Activated CD8-positive, alpha-beta T cell treated with anti-CD3 and anti-CD28 coated beads for 36 hours (primary cell): ENCODE data around the gene MBD3L3. TPM values are rescaled to one million over a fixed set of nuclear protein-coding genes. Genes with fewer than 3 reads are reported as not detected.
"Not testable (repeated sequence)": the region's sequence is repeated elsewhere in the genome, so short reads cannot be mapped to it uniquely, and the experiment has no call there.

Experiments
- ATAC-seq: fragments of 200-7000 bp; cut with Tn5 transposase; one replicate; pipeline ENCODE4 v1.10.0; 2021; ENCODE audit warnings: mild to moderate bottlenecking, moderate library complexity
- CTCF ChIA-PET: fragments of 350-600 bp; sonication (Branson Sonifier 250); formaldehyde crosslinking; loops from one replicate; lab custom pipeline; 2021; ENCODE audit warnings: antibody characterized with exemption; lab: Charles Lee
- POLR2A ChIA-PET: fragments of 350-600 bp; sonication (Branson Sonifier 250); formaldehyde crosslinking; loops from one replicate; lab custom pipeline; 2021; ENCODE audit warnings: antibody characterized with exemption; lab: Charles Lee
- DNase-seq: peaks from one replicate; pipeline ENCODE4 v3.0.0-alpha.2; 2020
- H3K27ac Mint-ChIP-seq: one replicate; pipeline ENCODE4 v1.8.0; 2021; ENCODE audit warnings: mild to moderate bottlenecking, mixed read lengths
- H3K27me3 Mint-ChIP-seq: one replicate; pipeline ENCODE4 v1.8.0; 2021; ENCODE audit warnings: mixed read lengths
- H3K36me3 Mint-ChIP-seq: one replicate; pipeline ENCODE4 v1.8.0; 2021; ENCODE audit warnings: low read depth, mixed read lengths
- H3K4me1 Mint-ChIP-seq: one replicate; pipeline ENCODE4 v1.8.0; 2021; ENCODE audit warnings: low read depth, mixed read lengths
- H3K4me3 Mint-ChIP-seq: one replicate; pipeline ENCODE4 v1.8.0; 2021; ENCODE audit warnings: mild to moderate bottlenecking, moderate library complexity, mixed read lengths
- H3K9me3 Mint-ChIP-seq: one replicate; pipeline ENCODE4 v1.8.0; 2021; ENCODE audit warnings: mixed read lengths
- intact Hi-C: fragments of 100-400 bp; cut with micrococcal nuclease; formaldehyde crosslinking; loops from one replicate; pipeline ENCODE4 v1.10.0; 2022
- total RNA-seq, 2 experiments: library from RNA; stranded (reverse); gene quantifications; one replicate each; pipeline ENCODE4 v1.2.3, GENCODE V29; 2021
- TF ChIP-seq, protein P1 (sequence below): fragments of 200-600 bp; IDR thresholded peaks from one replicate; pipeline ENCODE4 v1.8.0; 2022; ENCODE audit warnings: antibody characterized with exemption, mild to moderate bottlenecking

Gene MBD3L3
- total RNA-seq, 2 experiments from 2014 or later = not detected

DNA sequence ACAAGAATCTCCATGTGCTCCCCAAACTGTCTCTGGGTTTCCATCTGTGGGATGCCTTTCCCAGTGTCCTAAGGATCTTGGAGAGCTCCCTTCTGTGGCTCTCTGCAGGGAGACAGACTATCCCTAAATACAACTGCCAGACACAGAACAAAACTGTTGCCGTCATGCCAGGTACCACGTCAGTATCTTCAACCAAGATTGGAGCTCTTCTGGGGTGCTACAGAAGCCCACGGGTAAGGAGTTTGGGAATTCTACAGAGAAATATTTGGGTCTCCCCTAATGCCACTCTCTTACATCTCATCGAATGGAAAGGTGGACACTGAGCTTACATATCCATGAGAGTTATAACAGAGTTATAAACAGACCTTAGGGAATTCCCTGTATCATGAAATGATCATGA lies 4.9 kb upstream of the MBD3L3 start:
- peak; percentile 52 for ATAC-seq

DNA sequence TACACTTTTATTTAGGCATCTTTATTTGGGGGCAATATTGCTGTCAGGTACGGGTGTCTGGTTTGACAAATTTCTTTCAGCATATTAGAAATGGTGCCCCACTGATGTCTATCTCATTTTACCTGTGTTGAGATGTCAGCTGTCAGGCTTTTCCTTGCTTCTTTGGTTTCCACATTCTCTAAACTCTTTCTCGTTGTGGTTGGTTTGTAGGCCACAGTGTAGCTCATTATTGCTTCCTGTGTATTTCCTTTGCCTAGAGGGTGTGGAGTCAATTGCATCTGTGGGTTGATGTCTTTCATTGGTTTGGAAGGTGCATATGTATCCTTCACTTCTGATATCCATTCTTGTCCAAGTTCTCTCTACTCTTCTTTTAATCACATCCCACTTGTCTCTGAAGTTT lies 1.5 kb upstream of the MBD3L3 start:
- H3K4me3 Mint-ChIP-seq, POLR2A ChIA-PET, CTCF ChIA-PET, H3K4me1 Mint-ChIP-seq, intact Hi-C loops, ATAC-seq, DNase-seq, H3K27me3 Mint-ChIP-seq, H3K27ac Mint-ChIP-seq, H3K36me3 Mint-ChIP-seq, H3K9me3 Mint-ChIP-seq: not testable (repeated sequence)

More for the DNA sequence above, 4.9 kb upstream of the MBD3L3 start:
- POLR2A ChIA-PET = no interaction called here
- CTCF ChIA-PET = interaction anchor here (0.8 kb wide), 1 partner anchor 275 kb away, joined by 3 read pairs; no protein-coding TSS in a partner anchor
- intact Hi-C loops = no loop called here
- peak; percentile 25 for DNase-seq
- no peaks in the 10 kb centered on the region for H3K36me3 Mint-ChIP-seq
- H3K27ac Mint-ChIP-seq = no peak overlapping the region
- H3K4me3 Mint-ChIP-seq = no peak overlapping the region
- no peaks in the 10 kb centered on the region for H3K9me3 Mint-ChIP-seq
- no peaks in the 10 kb centered on the region for H3K27me3 Mint-ChIP-seq
- H3K4me1 Mint-ChIP-seq = no peaks in the 10 kb centered on the region
- TF ChIP-seq, protein P1, sequence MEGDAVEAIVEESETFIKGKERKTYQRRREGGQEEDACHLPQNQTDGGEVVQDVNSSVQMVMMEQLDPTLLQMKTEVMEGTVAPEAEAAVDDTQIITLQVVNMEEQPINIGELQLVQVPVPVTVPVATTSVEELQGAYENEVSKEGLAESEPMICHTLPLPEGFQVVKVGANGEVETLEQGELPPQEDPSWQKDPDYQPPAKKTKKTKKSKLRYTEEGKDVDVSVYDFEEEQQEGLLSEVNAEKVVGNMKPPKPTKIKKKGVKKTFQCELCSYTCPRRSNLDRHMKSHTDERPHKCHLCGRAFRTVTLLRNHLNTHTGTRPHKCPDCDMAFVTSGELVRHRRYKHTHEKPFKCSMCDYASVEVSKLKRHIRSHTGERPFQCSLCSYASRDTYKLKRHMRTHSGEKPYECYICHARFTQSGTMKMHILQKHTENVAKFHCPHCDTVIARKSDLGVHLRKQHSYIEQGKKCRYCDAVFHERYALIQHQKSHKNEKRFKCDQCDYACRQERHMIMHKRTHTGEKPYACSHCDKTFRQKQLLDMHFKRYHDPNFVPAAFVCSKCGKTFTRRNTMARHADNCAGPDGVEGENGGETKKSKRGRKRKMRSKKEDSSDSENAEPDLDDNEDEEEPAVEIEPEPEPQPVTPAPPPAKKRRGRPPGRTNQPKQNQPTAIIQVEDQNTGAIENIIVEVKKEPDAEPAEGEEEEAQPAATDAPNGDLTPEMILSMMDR = no peak

DNA sequence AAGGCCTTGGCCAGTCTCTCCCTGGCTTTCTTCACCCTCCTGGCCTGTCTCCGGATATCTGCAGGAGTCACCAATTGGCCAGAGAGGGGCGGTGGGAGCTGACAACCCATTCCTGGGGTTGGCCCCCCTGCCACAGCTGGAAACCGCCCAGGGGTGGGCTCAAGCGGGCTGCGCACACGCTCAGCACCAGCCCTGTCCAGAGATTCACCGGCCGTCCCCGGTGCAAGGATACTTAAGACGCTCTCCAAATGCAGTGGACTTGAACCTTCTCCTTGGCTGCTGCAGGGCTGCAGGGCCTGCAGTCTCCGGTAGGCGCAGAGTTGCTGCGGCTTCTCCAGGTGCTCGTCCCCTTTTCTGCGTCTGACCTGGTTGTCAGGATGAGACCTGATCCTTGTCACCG lies 2.1 kb downstream of the MBD3L3 start:
- POLR2A ChIA-PET, H3K27me3 Mint-ChIP-seq, ATAC-seq, H3K4me3 Mint-ChIP-seq, CTCF ChIA-PET, H3K27ac Mint-ChIP-seq, H3K36me3 Mint-ChIP-seq, H3K9me3 Mint-ChIP-seq, H3K4me1 Mint-ChIP-seq, intact Hi-C loops, DNase-seq: not testable (repeated sequence)

DNA sequence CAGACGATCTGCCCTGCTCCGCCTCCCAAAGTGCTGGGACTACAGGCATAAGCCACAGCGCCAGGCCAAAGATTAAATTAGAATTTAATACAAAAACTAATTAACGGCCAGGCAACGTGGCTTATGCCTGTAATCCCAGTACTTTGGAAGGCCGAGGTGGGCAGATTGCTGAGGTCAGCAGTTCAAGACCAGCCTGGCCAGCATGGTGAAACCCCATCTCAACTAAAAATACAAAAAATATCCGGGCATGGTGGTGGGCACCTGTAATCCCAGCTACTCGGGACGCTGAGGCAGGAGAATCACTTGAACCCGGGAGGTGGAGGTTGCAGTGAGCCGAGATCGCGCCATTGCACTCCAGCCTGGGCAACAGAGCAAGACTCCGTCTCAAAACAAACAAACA lies 2.8 kb downstream of the MBD3L3 start:
- ATAC-seq, H3K4me1 Mint-ChIP-seq, intact Hi-C loops, H3K27me3 Mint-ChIP-seq, DNase-seq, H3K4me3 Mint-ChIP-seq, H3K9me3 Mint-ChIP-seq, CTCF ChIA-PET, H3K27ac Mint-ChIP-seq, POLR2A ChIA-PET, H3K36me3 Mint-ChIP-seq: not testable (repeated sequence)

DNA sequence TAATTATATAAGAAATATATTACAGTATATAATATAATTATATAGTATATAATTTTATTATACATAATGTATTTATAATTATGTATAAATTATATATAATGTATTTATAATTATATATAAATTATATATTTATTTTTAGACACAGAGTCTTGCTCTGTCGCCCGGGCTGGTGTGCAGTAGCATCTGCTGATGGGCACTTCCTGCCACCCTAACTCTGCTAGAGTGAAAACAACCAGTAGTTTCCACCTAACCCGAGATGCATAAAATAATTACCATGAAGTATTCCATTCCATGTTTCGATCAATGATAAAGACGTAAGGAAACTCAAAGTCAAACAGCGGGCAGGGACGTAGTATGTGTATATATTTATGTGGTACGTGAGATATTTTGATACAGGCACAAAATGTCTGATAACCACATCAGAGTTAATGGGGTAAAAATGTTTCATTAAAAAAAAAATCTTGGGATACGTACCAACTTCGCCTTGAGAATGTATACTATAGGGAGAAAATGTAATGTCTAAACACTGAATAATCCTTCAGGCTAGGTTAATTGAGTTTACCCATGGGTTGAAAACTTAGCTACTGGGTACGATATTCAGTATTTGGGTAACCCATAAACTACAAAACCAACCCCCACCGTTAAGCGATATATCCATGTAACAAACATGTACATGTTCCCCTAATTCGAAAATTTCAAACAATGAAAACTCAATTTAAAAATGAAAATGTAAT lies 3.7 kb downstream of the MBD3L3 start:
- H3K9me3 Mint-ChIP-seq, intact Hi-C loops, H3K27ac Mint-ChIP-seq, POLR2A ChIA-PET, H3K4me1 Mint-ChIP-seq, H3K4me3 Mint-ChIP-seq, H3K27me3 Mint-ChIP-seq, DNase-seq, CTCF ChIA-PET, H3K36me3 Mint-ChIP-seq: not testable (repeated sequence)
- ATAC-seq = peak; percentile 47

DNA sequence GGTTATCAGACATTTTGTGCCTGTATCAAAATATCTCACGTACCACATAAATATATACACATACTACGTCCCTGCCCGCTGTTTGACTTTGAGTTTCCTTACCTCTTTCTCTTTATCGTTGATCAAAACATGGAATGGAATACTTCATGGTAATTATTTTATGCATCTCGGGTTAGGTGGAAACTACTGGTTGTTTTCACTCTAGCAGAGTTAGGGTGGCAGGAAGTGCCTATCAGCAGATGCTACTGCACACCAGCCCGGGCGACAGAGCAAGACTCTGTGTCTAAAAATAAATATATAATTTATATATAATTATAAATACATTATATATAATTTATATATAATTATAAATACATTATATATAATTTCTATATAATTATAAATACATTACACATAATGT lies 5.6 kb downstream of the MBD3L3 start:
- H3K27ac Mint-ChIP-seq, intact Hi-C loops, H3K9me3 Mint-ChIP-seq, H3K27me3 Mint-ChIP-seq, CTCF ChIA-PET, DNase-seq, H3K4me1 Mint-ChIP-seq, POLR2A ChIA-PET, H3K36me3 Mint-ChIP-seq, H3K4me3 Mint-ChIP-seq: not testable (repeated sequence)
- peak; percentile 51 for ATAC-seq

DNA sequence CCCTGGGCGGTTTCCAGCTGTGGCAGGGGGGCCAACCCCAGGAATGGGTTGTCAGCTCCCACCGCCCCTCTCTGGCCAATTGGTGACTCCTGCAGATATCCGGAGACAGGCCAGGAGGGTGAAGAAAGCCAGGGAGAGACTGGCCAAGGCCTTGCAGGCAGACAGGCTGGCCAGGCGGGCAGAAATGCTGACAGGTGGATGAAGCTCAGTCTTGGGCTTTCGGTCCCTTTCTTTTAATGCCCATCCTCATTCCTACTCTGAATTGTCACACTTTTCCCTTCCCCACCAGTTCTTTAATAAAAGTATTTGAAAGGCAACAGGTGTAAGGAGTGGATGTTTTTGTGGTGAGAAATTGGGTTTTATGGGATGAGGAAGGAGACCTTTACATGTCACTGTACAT lies 7.1 kb downstream of the MBD3L3 start:
- POLR2A ChIA-PET, H3K27me3 Mint-ChIP-seq, H3K4me1 Mint-ChIP-seq, DNase-seq, H3K27ac Mint-ChIP-seq, ATAC-seq, intact Hi-C loops, CTCF ChIA-PET, H3K36me3 Mint-ChIP-seq, H3K4me3 Mint-ChIP-seq, H3K9me3 Mint-ChIP-seq: not testable (repeated sequence)

DNA sequence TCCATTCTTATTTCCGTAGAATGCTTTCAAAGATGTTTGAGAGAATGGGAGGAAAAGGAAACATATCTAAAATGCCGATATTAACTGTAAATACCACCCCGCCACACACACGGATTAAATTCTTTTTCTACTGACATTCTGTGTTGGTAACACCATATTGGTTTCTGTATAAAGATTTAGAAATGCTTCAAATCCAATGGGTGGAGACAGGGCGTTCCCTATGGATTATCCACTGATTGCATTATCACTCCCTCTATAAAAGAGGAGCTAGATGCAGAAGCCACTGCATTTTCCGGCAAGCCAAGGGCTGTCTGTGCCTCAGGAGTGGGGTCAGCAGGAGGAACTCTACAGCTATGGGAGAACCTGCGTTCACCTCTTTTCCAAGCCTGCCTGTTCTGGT lies 9.5 kb downstream of the MBD3L3 start, which contains the start of gene MBD3L2:
Gene MBD3L2, plus strand, starts transcription at position 301 of the 400 bp plus-strand sequence. Its CDS starts 53 bp downstream, at position 354.
- POLR2A ChIA-PET, intact Hi-C loops, H3K9me3 Mint-ChIP-seq, DNase-seq, H3K27ac Mint-ChIP-seq, CTCF ChIA-PET, H3K4me3 Mint-ChIP-seq, ATAC-seq, H3K36me3 Mint-ChIP-seq, H3K4me1 Mint-ChIP-seq, H3K27me3 Mint-ChIP-seq: not testable (repeated sequence)

DNA sequence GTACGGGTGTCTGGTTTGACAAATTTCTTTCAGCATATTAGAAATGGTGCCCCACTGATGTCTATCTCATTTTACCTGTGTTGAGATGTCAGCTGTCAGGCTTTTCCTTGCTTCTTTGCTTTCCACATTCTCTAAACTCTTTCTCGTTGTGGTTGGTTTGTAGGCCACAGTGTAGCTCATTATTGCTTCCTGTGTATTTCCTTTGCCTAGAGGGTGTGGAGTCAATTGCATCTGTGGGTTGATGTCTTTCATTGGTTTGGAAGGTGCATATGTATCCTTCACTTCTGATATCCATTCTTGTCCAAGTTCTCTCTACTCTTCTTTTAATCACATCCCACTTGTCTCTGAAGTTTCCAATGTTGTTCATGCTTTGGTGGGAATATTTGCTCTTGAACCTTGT lies 16.9 kb downstream of the MBD3L3 start:
- DNase-seq, intact Hi-C loops, POLR2A ChIA-PET, H3K36me3 Mint-ChIP-seq, CTCF ChIA-PET, H3K27me3 Mint-ChIP-seq, H3K9me3 Mint-ChIP-seq, H3K4me1 Mint-ChIP-seq, ATAC-seq, H3K4me3 Mint-ChIP-seq, H3K27ac Mint-ChIP-seq: not testable (repeated sequence)

DNA sequence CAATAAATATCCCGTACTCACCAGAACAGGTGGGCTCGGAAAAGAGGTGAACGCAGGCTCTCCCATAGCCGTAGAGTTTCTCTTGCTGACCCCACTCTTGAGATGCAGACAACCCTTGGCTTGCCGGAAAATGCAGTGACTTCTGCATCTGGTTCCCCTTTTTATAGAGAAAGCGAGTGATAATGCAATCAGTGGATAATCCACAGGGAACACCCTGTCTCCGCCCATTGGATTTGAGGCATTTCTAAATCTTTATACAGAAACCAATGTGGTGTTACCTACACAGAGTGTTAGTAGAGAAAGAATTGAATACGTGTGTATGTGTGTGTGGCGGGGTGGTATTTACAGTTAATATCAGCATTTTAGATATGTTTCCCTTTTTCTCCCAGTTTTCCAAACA lies 18.4 kb downstream of the MBD3L3 start, which contains the start of gene MBD3L4:
Gene MBD3L4, minus strand, starts transcription at position 101 of the 400 bp plus-strand sequence. Its CDS starts 35 bp downstream, at position 66.
- H3K9me3 Mint-ChIP-seq, H3K4me3 Mint-ChIP-seq, H3K27ac Mint-ChIP-seq, H3K4me1 Mint-ChIP-seq, POLR2A ChIA-PET, ATAC-seq, intact Hi-C loops, H3K27me3 Mint-ChIP-seq, DNase-seq, H3K36me3 Mint-ChIP-seq, CTCF ChIA-PET: not testable (repeated sequence)

DNA sequence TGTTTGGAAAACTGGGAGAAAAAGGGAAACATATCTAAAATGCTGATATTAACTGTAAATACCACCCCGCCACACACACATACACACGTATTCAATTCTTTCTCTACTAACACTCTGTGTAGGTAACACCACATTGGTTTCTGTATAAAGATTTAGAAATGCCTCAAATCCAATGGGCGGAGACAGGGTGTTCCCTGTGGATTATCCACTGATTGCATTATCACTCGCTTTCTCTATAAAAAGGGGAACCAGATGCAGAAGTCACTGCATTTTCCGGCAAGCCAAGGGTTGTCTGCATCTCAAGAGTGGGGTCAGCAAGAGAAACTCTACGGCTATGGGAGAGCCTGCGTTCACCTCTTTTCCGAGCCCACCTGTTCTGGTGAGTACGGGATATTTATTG lies 28.2 kb downstream of the MBD3L3 start, which contains the start of gene MBD3L5:
Gene MBD3L5, plus strand, starts transcription at position 301 of the 400 bp plus-strand sequence. Its CDS starts 34 bp downstream, at position 335.
- H3K4me1 Mint-ChIP-seq, H3K27me3 Mint-ChIP-seq, DNase-seq, ATAC-seq, H3K4me3 Mint-ChIP-seq, H3K9me3 Mint-ChIP-seq, POLR2A ChIA-PET, H3K36me3 Mint-ChIP-seq, intact Hi-C loops, CTCF ChIA-PET, H3K27ac Mint-ChIP-seq: not testable (repeated sequence)
